MCF 10A (cell line): ENCODE results near the gene GPC6. TPM values are rescaled to one million over a fixed set of nuclear protein-coding genes. Genes with fewer than 3 reads are reported as not detected.
A peak's percentile ranks its signal among the peaks of the same experiment; 100 is the strongest.

Source experiments
- BruUV-seq: library from RNA; stranded (reverse); fragments of 400-500 nt; replicated peaks from 2 replicates; lab custom pipeline; 2021; lab: Mats Ljungman, UMichigan
- CTCF ChIA-PET: fragments of 300-600 bp; sonication (Branson Sonifier 250); formaldehyde crosslinking; extraction: SDS; loops from one replicate; lab custom pipeline; 2021; ENCODE audit warnings: antibody characterized with exemption, inconsistent platforms; lab: Yijun Ruan, JAX
- POLR2A ChIA-PET: fragments of 300-600, 350-650 bp; sonication (Branson Sonifier 250); formaldehyde crosslinking; extraction: SDS; loops from one replicate; lab custom pipeline; 2020; ENCODE audit warnings: antibody characterized with exemption, inconsistent platforms; lab: Yijun Ruan, JAX
- DNase-seq: peaks from one replicate; pipeline ENCODE4 v3.0.0-alpha.2; 2018; ENCODE audit not compliant: unreplicated experiment
- H3K27ac Mint-ChIP-seq: one replicate; pipeline ENCODE4 v1.8.0; 2022; ENCODE audit warnings: mild to moderate bottlenecking, low read depth, mixed read lengths; ENCODE audit not compliant: unreplicated experiment
- H3K27me3 Mint-ChIP-seq: one replicate; pipeline ENCODE4 v1.8.0; 2022; ENCODE audit warnings: mixed read lengths; ENCODE audit not compliant: insufficient read depth, unreplicated experiment
- H3K36me3 Mint-ChIP-seq: one replicate; pipeline ENCODE4 v1.8.0; 2022; ENCODE audit warnings: mild to moderate bottlenecking, moderate library complexity, mixed read lengths; ENCODE audit not compliant: insufficient read depth, unreplicated experiment
- H3K4me1 Mint-ChIP-seq: one replicate; pipeline ENCODE4 v1.8.0; 2022; ENCODE audit warnings: mixed read lengths; ENCODE audit not compliant: insufficient read depth, unreplicated experiment
- H3K4me3 Mint-ChIP-seq: one replicate; pipeline ENCODE4 v1.8.0; 2022; ENCODE audit warnings: mild to moderate bottlenecking, moderate library complexity, mixed read lengths; ENCODE audit not compliant: unreplicated experiment
- H3K9me3 Mint-ChIP-seq: one replicate; pipeline ENCODE4 v1.8.0; 2022; ENCODE audit warnings: mixed read lengths; ENCODE audit not compliant: unreplicated experiment
- intact Hi-C: fragments of 100-400 bp; cut with micrococcal nuclease; formaldehyde crosslinking; loops from 2 replicates; pipeline ENCODE4 v1.14.1; 2022
- total RNA-seq: library from RNA; stranded (reverse); gene quantifications from 2 replicates; pipeline ENCODE4 v1.2.3, GENCODE V29; 2022
- TF ChIP-seq, protein P1 (sequence below): fragments of 200-600 bp; IDR thresholded peaks from one replicate; pipeline ENCODE4 v1.8.0; 2022; ENCODE audit warnings: antibody characterized with exemption, mild to moderate bottlenecking; ENCODE audit not compliant: unreplicated experiment

The GPC6 gene
- total RNA-seq, 1 experiment from 2014 or later, result 8.4 TPM

DNA sequence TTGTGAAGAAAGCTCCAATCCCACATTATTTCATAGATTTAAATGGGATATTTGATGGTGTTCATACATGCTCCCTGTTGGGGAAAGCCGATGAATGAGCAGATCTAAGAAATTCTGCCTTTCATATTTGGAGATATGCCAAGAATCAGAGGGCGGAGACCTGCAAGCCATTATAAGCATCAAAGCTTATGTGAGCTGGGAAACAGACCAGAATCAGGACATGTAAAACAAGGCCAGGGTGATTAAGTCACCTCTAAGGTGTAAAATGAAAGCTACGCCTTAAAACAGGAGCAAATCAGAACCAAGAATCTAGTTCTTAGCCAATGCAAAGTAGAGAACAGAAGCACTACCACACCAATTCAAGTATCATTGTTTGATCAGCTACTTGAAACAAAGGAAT, 860.5 kb downstream of the GPC6 start:
- no TSS peak for BruUV-seq
- peak; percentile 4 for DNase-seq
- H3K4me1 Mint-ChIP-seq, result no peaks in the 10 kb centered on the region
- intact Hi-C loops, result no loop called here
- H3K27ac Mint-ChIP-seq, result no peak overlapping the region
- H3K27me3 Mint-ChIP-seq, result no peaks in the 10 kb centered on the region
- TF ChIP-seq, protein P1, sequence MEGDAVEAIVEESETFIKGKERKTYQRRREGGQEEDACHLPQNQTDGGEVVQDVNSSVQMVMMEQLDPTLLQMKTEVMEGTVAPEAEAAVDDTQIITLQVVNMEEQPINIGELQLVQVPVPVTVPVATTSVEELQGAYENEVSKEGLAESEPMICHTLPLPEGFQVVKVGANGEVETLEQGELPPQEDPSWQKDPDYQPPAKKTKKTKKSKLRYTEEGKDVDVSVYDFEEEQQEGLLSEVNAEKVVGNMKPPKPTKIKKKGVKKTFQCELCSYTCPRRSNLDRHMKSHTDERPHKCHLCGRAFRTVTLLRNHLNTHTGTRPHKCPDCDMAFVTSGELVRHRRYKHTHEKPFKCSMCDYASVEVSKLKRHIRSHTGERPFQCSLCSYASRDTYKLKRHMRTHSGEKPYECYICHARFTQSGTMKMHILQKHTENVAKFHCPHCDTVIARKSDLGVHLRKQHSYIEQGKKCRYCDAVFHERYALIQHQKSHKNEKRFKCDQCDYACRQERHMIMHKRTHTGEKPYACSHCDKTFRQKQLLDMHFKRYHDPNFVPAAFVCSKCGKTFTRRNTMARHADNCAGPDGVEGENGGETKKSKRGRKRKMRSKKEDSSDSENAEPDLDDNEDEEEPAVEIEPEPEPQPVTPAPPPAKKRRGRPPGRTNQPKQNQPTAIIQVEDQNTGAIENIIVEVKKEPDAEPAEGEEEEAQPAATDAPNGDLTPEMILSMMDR, result no peak
- H3K4me3 Mint-ChIP-seq, result no peak overlapping the region
- H3K9me3 Mint-ChIP-seq, result peaks cover 5% of the 10 kb centered on the region
- ChIA-PET CTCF (interaction anchor here (0.6 to 1.0 kb wide), 3 partner anchors 23 to 106 kb away, joined by 3 to 4 read pairs (median 3); no protein-coding TSS in a partner anchor), POLR2A (interaction anchor here (1.5 kb wide), 1 partner anchor 112 kb away, joined by 3 read pairs; no protein-coding TSS in a partner anchor)
- H3K36me3 Mint-ChIP-seq, result no peaks in the 10 kb centered on the region

DNA sequence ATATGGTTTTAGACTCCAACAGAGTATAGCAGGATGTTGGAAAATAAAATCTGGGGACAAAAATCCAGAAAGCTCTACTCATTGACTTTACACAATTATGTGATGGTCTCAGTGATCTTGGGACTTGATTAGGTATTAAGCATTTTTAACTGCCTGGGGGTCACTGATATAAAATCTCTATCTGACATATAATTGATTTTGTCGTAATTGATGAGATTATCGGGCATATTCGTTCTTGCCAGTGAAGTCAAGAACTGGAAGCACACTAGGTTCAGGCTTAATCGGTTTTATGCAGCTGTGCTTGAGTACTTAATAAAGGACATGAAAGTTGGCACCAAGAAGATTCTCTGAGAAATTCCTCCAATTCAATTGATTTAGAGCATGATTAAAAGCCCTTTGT, 862.1 kb downstream of the GPC6 start:
- H3K4me3 Mint-ChIP-seq, result no peak overlapping the region
- H3K27me3 Mint-ChIP-seq, result no peaks in the 10 kb centered on the region
- no peak overlapping the region for H3K27ac Mint-ChIP-seq
- H3K36me3 Mint-ChIP-seq, result no peaks in the 10 kb centered on the region
- no peaks in the 10 kb centered on the region for H3K4me1 Mint-ChIP-seq
- no peak for DNase-seq
- BruUV-seq, result no TSS peak
- ChIA-PET POLR2A (no interaction called here), CTCF (no interaction called here)
- H3K9me3 Mint-ChIP-seq, result peaks cover 13% of the 10 kb centered on the region
- TF ChIP-seq, protein P1, result no peak
- intact Hi-C loops, result no loop called here

DNA sequence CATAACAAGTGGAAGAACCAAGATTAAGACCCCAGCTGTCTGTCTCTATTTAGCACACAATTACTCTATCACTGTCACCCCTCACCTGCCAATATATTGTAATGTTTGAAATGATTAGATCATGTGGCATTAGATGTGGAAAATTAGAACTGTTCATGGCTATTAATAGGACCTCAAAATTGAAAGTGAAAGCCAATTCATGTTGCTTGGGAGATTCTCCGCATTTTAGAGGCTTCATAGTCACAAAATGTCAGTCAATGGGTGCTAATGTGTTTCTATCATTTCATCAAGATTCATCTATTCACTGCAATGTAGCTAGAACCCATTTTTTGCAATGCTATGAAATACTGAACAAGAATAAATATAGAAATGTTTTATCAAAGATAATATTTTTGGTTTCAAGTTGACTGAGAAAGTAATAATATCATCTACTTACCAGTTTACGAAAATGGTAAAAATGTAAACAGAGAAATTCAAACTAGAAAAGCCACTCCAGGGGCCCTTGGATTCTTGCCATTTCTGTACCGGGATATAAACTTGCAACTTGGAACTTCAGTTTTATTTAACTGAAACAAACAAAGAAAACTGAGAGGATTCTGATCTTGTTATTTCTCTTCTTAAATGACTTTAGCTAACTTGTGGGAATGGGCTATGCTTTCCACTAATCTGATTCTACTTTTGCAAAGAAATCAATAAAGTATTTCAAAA, 864.3 kb downstream of the GPC6 start:
- TF ChIP-seq, protein P1, result no peak

DNA sequence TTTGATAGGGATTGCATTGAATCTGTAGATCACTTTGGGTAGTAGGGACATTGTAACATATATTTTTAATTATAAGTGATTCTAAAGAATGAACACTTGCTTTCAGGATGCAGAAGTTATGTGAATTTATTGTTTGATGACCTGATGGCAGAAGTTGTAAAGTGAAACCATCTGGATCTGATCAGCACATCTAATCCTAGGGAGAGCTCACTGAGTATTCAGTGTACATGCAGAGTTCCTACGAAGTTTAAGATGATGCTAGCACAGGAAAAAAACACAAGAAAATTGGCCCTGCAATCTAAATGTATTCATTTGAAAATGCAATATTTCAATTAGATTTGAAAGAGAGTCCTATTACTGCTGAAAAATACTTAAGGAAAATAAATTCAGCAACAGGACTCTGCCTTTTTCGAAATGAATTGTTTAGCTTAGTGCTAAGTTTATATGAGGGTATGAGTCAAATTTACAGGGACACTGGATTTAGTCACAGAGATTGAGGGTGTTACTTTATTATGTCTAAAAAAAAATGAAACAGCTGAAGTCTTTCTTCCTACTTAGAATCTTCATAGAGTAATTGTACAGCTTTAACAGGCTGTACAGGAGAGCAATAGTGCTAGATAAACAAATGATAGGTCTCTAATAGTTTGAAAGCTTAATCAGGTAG, 867.2 kb downstream of the GPC6 start:
- Mint-ChIP-seq H3K4me3 (no peak overlapping the region), H3K4me1 (no peaks in the 10 kb centered on the region), H3K36me3 (no peaks in the 10 kb centered on the region), H3K27ac (no peak overlapping the region), H3K9me3 (peaks cover 14% of the 10 kb centered on the region), H3K27me3 (no peaks in the 10 kb centered on the region)
- DNase-seq, result no peak
- no TSS peak for BruUV-seq
- POLR2A ChIA-PET, result no interaction called here
- CTCF ChIA-PET, result no interaction called here
- TF ChIP-seq, protein P1, result no peak
- intact Hi-C loops, result no loop called here

More for the DNA sequence above, 864.3 kb downstream of the GPC6 start:
- Mint-ChIP-seq H3K9me3 (peaks cover 14% of the 10 kb centered on the region), H3K27me3 (no peaks in the 10 kb centered on the region), H3K4me3 (no peak overlapping the region), H3K27ac (no peak overlapping the region), H3K4me1 (no peaks in the 10 kb centered on the region), H3K36me3 (no peaks in the 10 kb centered on the region)
- no TSS peak for BruUV-seq
- CTCF ChIA-PET, result interaction anchor here (0.6 kb wide), 1 partner anchor 54 kb away, joined by 3 read pairs; no protein-coding TSS in a partner anchor
- POLR2A ChIA-PET, result no interaction called here
- intact Hi-C loops, result no loop called here
- DNase-seq, result no peak
